Measurements from ENCODE around the gene MCTP1.

MCTP1 gene

GRCh38 chr5:95084757-95085156 lies 200.1 kb downstream of the MCTP1 start:
- H3K36me3 ChIP-seq (ENCODE audit: control insufficient read depth, low read depth, low read length): no peaks in the 10 kb centered on the region
- H3K4me3 ChIP-seq (ENCODE audit: low read length): no peak overlapping the region
- no peak overlapping the region for H3K27ac ChIP-seq (ENCODE audit: low read length)
- peaks cover 13% of the 10 kb centered on the region for H3K4me1 ChIP-seq (ENCODE audit: control insufficient read depth, low read depth, low read length)
- H3K9me3 ChIP-seq (ENCODE audit: control insufficient read depth, low read depth, low read length): no peaks in the 10 kb centered on the region
- no peak overlapping the region for H3K9ac ChIP-seq (ENCODE audit: low read length)
- H3K27me3 ChIP-seq (ENCODE audit: control insufficient read depth, insufficient read depth, low read length): no peaks in the 10 kb centered on the region

GRCh38 chr5:95083606-95084005 lies 201.3 kb downstream of the MCTP1 start:
- Histone ChIP-seq H3K27ac (ENCODE audit: low read length) (no peak overlapping the region), H3K9me3 (ENCODE audit: control insufficient read depth, low read depth, low read length) (no peaks in the 10 kb centered on the region), H3K27me3 (ENCODE audit: control insufficient read depth, insufficient read depth, low read length) (no peaks in the 10 kb centered on the region), H3K4me3 (ENCODE audit: low read length) (no peak overlapping the region), H3K36me3 (ENCODE audit: control insufficient read depth, low read depth, low read length) (no peaks in the 10 kb centered on the region), H3K4me1 (ENCODE audit: control insufficient read depth, low read depth, low read length) (peaks cover 13% of the 10 kb centered on the region), H3K9ac (ENCODE audit: low read length) (no peak overlapping the region)

GRCh38 chr5:95081982-95082381 lies 202.9 kb downstream of the MCTP1 start:
- Histone ChIP-seq H3K27ac (ENCODE audit: low read length) (no peak overlapping the region), H3K4me3 (ENCODE audit: low read length) (peak overlapping the region; percentile 26), H3K9me3 (ENCODE audit: control insufficient read depth, low read depth, low read length) (no peaks in the 10 kb centered on the region), H3K27me3 (ENCODE audit: control insufficient read depth, insufficient read depth, low read length) (no peaks in the 10 kb centered on the region), H3K9ac (ENCODE audit: low read length) (no peak overlapping the region), H3K4me1 (ENCODE audit: control insufficient read depth, low read depth, low read length) (peaks cover 13% of the 10 kb centered on the region), H3K36me3 (ENCODE audit: control insufficient read depth, low read depth, low read length) (no peaks in the 10 kb centered on the region)

- Histone ChIP-seq H3K9me3 (ENCODE audit: control insufficient read depth, low read depth, low read length) (no peaks in the 10 kb centered on the region), H3K4me1 (ENCODE audit: control insufficient read depth, low read depth, low read length) (peaks cover 13% of the 10 kb centered on the region), H3K36me3 (ENCODE audit: control insufficient read depth, low read depth, low read length) (no peaks in the 10 kb centered on the region), H3K27ac (ENCODE audit: low read length) (no peak overlapping the region), H3K4me3 (ENCODE audit: low read length) (peak overlapping the region; percentile 26), H3K27me3 (ENCODE audit: control insufficient read depth, insufficient read depth, low read length) (no peaks in the 10 kb centered on the region), H3K9ac (ENCODE audit: low read length) (no peak overlapping the region)
Measured at GRCh38 chr5:95081500-95081960, 203.4 kb downstream of the MCTP1 start.

- H3K4me3 ChIP-seq (ENCODE audit: low read length): no peak overlapping the region
Measured at GRCh38 chr5:95080441-95080840, 204.5 kb downstream of the MCTP1 start.

GRCh38 chr5:95080030-95080429 lies 204.9 kb downstream of the MCTP1 start:
- Histone ChIP-seq H3K9ac (ENCODE audit: low read length) (no peak overlapping the region), H3K4me1 (ENCODE audit: control insufficient read depth, low read depth, low read length) (peaks cover 13% of the 10 kb centered on the region), H3K27me3 (ENCODE audit: control insufficient read depth, insufficient read depth, low read length) (no peaks in the 10 kb centered on the region), H3K27ac (ENCODE audit: low read length) (no peak overlapping the region), H3K9me3 (ENCODE audit: control insufficient read depth, low read depth, low read length) (no peaks in the 10 kb centered on the region), H3K4me3 (ENCODE audit: low read length) (no peak overlapping the region), H3K36me3 (ENCODE audit: control insufficient read depth, low read depth, low read length) (no peaks in the 10 kb centered on the region)

More at GRCh38 chr5:95080441-95080840, 204.5 kb downstream of the MCTP1 start:
- H3K9me3 ChIP-seq (ENCODE audit: control insufficient read depth, low read depth, low read length): no peaks in the 10 kb centered on the region
- H3K36me3 ChIP-seq (ENCODE audit: control insufficient read depth, low read depth, low read length): no peaks in the 10 kb centered on the region
- H3K27me3 ChIP-seq (ENCODE audit: control insufficient read depth, insufficient read depth, low read length): no peaks in the 10 kb centered on the region
- H3K9ac ChIP-seq (ENCODE audit: low read length): no peak overlapping the region
- peaks cover 13% of the 10 kb centered on the region for H3K4me1 ChIP-seq (ENCODE audit: control insufficient read depth, low read depth, low read length)
- no peak overlapping the region for H3K27ac ChIP-seq (ENCODE audit: low read length)

GRCh38 chr5:95078868-95079267 lies 206.0 kb downstream of the MCTP1 start:
- Histone ChIP-seq H3K4me3 (ENCODE audit: low read length) (no peak overlapping the region), H3K4me1 (ENCODE audit: control insufficient read depth, low read depth, low read length) (peaks cover 13% of the 10 kb centered on the region), H3K9ac (ENCODE audit: low read length) (no peak overlapping the region), H3K27me3 (ENCODE audit: control insufficient read depth, insufficient read depth, low read length) (no peaks in the 10 kb centered on the region), H3K9me3 (ENCODE audit: control insufficient read depth, low read depth, low read length) (no peaks in the 10 kb centered on the region), H3K27ac (ENCODE audit: low read length) (no peak overlapping the region), H3K36me3 (ENCODE audit: control insufficient read depth, low read depth, low read length) (no peaks in the 10 kb centered on the region)

GRCh38 chr5:95076395-95077185 lies 208.3 kb downstream of the MCTP1 start:
- no peaks in the 10 kb centered on the region for H3K36me3 ChIP-seq (ENCODE audit: control insufficient read depth, low read depth, low read length)
- H3K4me3 ChIP-seq (ENCODE audit: low read length): no peak overlapping the region
- H3K9ac ChIP-seq (ENCODE audit: low read length): no peak overlapping the region
- H3K9me3 ChIP-seq (ENCODE audit: control insufficient read depth, low read depth, low read length): no peaks in the 10 kb centered on the region
- H3K27me3 ChIP-seq (ENCODE audit: control insufficient read depth, insufficient read depth, low read length): no peaks in the 10 kb centered on the region
- H3K4me1 ChIP-seq (ENCODE audit: control insufficient read depth, low read depth, low read length): peaks cover 6% of the 10 kb centered on the region
- H3K27ac ChIP-seq (ENCODE audit: low read length): no peak overlapping the region

GRCh38 chr5:95075111-95075510 lies 209.8 kb downstream of the MCTP1 start:
- H3K9me3 ChIP-seq (ENCODE audit: control insufficient read depth, low read depth, low read length): no peaks in the 10 kb centered on the region
- H3K27me3 ChIP-seq (ENCODE audit: control insufficient read depth, insufficient read depth, low read length): no peaks in the 10 kb centered on the region
- H3K9ac ChIP-seq (ENCODE audit: low read length): no peak overlapping the region
- H3K27ac ChIP-seq (ENCODE audit: low read length): no peak overlapping the region
- H3K4me1 ChIP-seq (ENCODE audit: control insufficient read depth, low read depth, low read length): no peaks in the 10 kb centered on the region
- no peaks in the 10 kb centered on the region for H3K36me3 ChIP-seq (ENCODE audit: control insufficient read depth, low read depth, low read length)
- H3K4me3 ChIP-seq (ENCODE audit: low read length): no peak overlapping the region

GRCh38 chr5:95072281-95072680 lies 212.6 kb downstream of the MCTP1 start:
- H3K27ac ChIP-seq (ENCODE audit: low read length): no peak overlapping the region

GRCh38 chr5:95070866-95071265 lies 214.0 kb downstream of the MCTP1 start:
- H3K4me3 ChIP-seq (ENCODE audit: low read length): no peak overlapping the region
- H3K9me3 ChIP-seq (ENCODE audit: control insufficient read depth, low read depth, low read length): no peaks in the 10 kb centered on the region
- no peaks in the 10 kb centered on the region for H3K36me3 ChIP-seq (ENCODE audit: control insufficient read depth, low read depth, low read length)
- no peak overlapping the region for H3K9ac ChIP-seq (ENCODE audit: low read length)
- no peaks in the 10 kb centered on the region for H3K27me3 ChIP-seq (ENCODE audit: control insufficient read depth, insufficient read depth, low read length)
- H3K4me1 ChIP-seq (ENCODE audit: control insufficient read depth, low read depth, low read length): no peaks in the 10 kb centered on the region
- H3K27ac ChIP-seq (ENCODE audit: low read length): no peak overlapping the region

More at GRCh38 chr5:95072281-95072680, 212.6 kb downstream of the MCTP1 start:
- no peak overlapping the region for H3K9ac ChIP-seq (ENCODE audit: low read length)
- no peaks in the 10 kb centered on the region for H3K9me3 ChIP-seq (ENCODE audit: control insufficient read depth, low read depth, low read length)
- H3K36me3 ChIP-seq (ENCODE audit: control insufficient read depth, low read depth, low read length): no peaks in the 10 kb centered on the region
- no peaks in the 10 kb centered on the region for H3K4me1 ChIP-seq (ENCODE audit: control insufficient read depth, low read depth, low read length)
- H3K27me3 ChIP-seq (ENCODE audit: control insufficient read depth, insufficient read depth, low read length): no peaks in the 10 kb centered on the region
- no peak overlapping the region for H3K4me3 ChIP-seq (ENCODE audit: low read length)

GRCh38 chr5:95070453-95070852 lies 214.4 kb downstream of the MCTP1 start:
- H3K9ac ChIP-seq (ENCODE audit: low read length): no peak overlapping the region
- H3K4me1 ChIP-seq (ENCODE audit: control insufficient read depth, low read depth, low read length): no peaks in the 10 kb centered on the region
- no peak overlapping the region for H3K27ac ChIP-seq (ENCODE audit: low read length)
- H3K4me3 ChIP-seq (ENCODE audit: low read length): no peak overlapping the region
- no peaks in the 10 kb centered on the region for H3K9me3 ChIP-seq (ENCODE audit: control insufficient read depth, low read depth, low read length)
- no peaks in the 10 kb centered on the region for H3K36me3 ChIP-seq (ENCODE audit: control insufficient read depth, low read depth, low read length)
- H3K27me3 ChIP-seq (ENCODE audit: control insufficient read depth, insufficient read depth, low read length): no peaks in the 10 kb centered on the region

All from iPS-18a (cell line).